Neural cell (in vitro differentiated cells): ENCODE data around the gene C11orf24. TPM values are rescaled to one million over a fixed set of nuclear protein-coding genes. Genes with fewer than 3 reads are reported as not detected.

Source experiments
- H2AFZ ChIP-seq: fragments of 200-600, 300-800 bp; sonication (generic), shearing (Covaris generic); 2 replicates; pipeline ENCODE4 v1.6.0; 2014; ENCODE audit warnings: low read depth, mild to moderate bottlenecking, antibody characterized with exemption, low read length, moderate library complexity
- H3F3A ChIP-seq: fragments of 200-600 bp; shearing (Covaris generic); 2 replicates; pipeline ENCODE4 v1.6.1; 2016; ENCODE audit warnings: mild to moderate bottlenecking, moderate library complexity, mixed read lengths, antibody characterized with exemption, low read length; ENCODE audit not compliant: insufficient read depth, poor library complexity, severe bottlenecking
- H3K27ac ChIP-seq: fragments of 200-600, 300-800 bp; sonication (generic), shearing (Covaris generic); 2 replicates; pipeline ENCODE4 v1.5.1; 2014; ENCODE audit warnings: mild to moderate bottlenecking, low read length, moderate library complexity
- H3K27me3 ChIP-seq: fragments of 300-800, 200-600 bp; sonication (generic), shearing (Covaris generic); 2 replicates; pipeline ENCODE4 v1.6.0; 2014; ENCODE audit warnings: mild to moderate bottlenecking, low read depth, low read length, moderate library complexity; ENCODE audit not compliant: insufficient read depth
- H3K36me3 ChIP-seq: fragments of 300-800, 200-600 bp; sonication (generic), shearing (Covaris generic); 2 replicates; pipeline ENCODE4 v1.5.1; 2014; ENCODE audit warnings: mild to moderate bottlenecking, antibody characterized with exemption, low read length, moderate library complexity; ENCODE audit not compliant: insufficient read depth
- H3K4me2 ChIP-seq: fragments of 300-800, 200-600 bp; sonication (generic), shearing (Covaris generic); 2 replicates; pipeline ENCODE4 v1.6.0; 2014; ENCODE audit warnings: mild to moderate bottlenecking, low read length
- H3K4me3 ChIP-seq: fragments of 300-800, 200-600 bp; sonication (generic), shearing (Covaris generic); 2 replicates; pipeline ENCODE4 v1.5.1; 2014; ENCODE audit warnings: mild to moderate bottlenecking, low read length, moderate library complexity
- H3K79me2 ChIP-seq: fragments of 200-600 bp; shearing (Covaris generic); replicated peaks from 2 replicates; pipeline ENCODE4 v1.6.0; 2014; ENCODE audit warnings: mild to moderate bottlenecking, low read length, moderate library complexity; ENCODE audit not compliant: insufficient read depth
- H3K9ac ChIP-seq: fragments of 300-800, 200-600 bp; sonication (generic), shearing (Covaris generic); 2 replicates; pipeline ENCODE4 v1.6.1; 2016; ENCODE audit warnings: mild to moderate bottlenecking, low read length, mixed read lengths
- H3K9me2 ChIP-seq: fragments of 200-600 bp; shearing (Covaris generic); 2 replicates; pipeline ENCODE4 v1.6.1; 2016; ENCODE audit warnings: mild to moderate bottlenecking, low read length, mixed read lengths; ENCODE audit not compliant: insufficient read depth
- H3K9me3 ChIP-seq: fragments of 200-600, 300-800 bp; sonication (generic), shearing (Covaris generic); 2 replicates; pipeline ENCODE4 v1.6.1; 2016; ENCODE audit warnings: mild to moderate bottlenecking, mixed run types, low read length, moderate library complexity, mixed read lengths
- H4K20me1 ChIP-seq: fragments of 200-600 bp; shearing (Covaris generic); 2 replicates; pipeline ENCODE4 v1.6.1; 2016; ENCODE audit warnings: mild to moderate bottlenecking, mixed run types; ENCODE audit not compliant: insufficient read depth
- EP300 ChIP-seq: fragments of 450-650 bp; conservative IDR thresholded peaks from 2 replicates; pipeline ENCODE4 v1.6.1; 2014; ENCODE audit warnings: antibody characterized with exemption, mild to moderate bottlenecking, moderate library complexity; ENCODE audit not compliant: poor library complexity, severe bottlenecking
- EZH2 ChIP-seq: fragments of 200-600, 300-800 bp; shearing (Covaris generic), sonication (generic); IDR thresholded peaks from 2 replicates; pipeline ENCODE4 v1.6.1; 2014; ENCODE audit warnings: antibody characterized with exemption, low read length, borderline replicate concordance, mild to moderate bottlenecking; ENCODE audit not compliant: insufficient read depth, poor library complexity, severe bottlenecking
- MXI1 ChIP-seq: fragments of 450-650 bp; conservative IDR thresholded peaks from 2 replicates; pipeline ENCODE4 v1.6.1; 2014; ENCODE audit warnings: antibody characterized with exemption, mild to moderate bottlenecking; ENCODE audit not compliant: poor library complexity, severe bottlenecking
- POLR2AphosphoS5 ChIP-seq: IDR thresholded peaks from 2 replicates; pipeline ENCODE4 v1.6.1; 2012
- RAD21 ChIP-seq: fragments of 450-650 bp; conservative IDR thresholded peaks from 2 replicates; pipeline ENCODE4 v1.6.1; 2014; ENCODE audit warnings: antibody characterized with exemption, mild to moderate bottlenecking, moderate library complexity
- SMC3 ChIP-seq: fragments of 450-650 bp; conservative IDR thresholded peaks from 2 replicates; pipeline ENCODE4 v1.6.1; 2014; ENCODE audit warnings: antibody characterized with exemption, mild to moderate bottlenecking, moderate library complexity; ENCODE audit not compliant: poor library complexity
- TAF1 ChIP-seq: IDR thresholded peaks from 2 replicates; pipeline ENCODE4 v1.6.1; 2012; ENCODE audit warnings: low read depth
- polyA plus RNA-seq: library from polyadenylated mRNA; depleted of rRNA; stranded (reverse); fragments of >200 nt; gene quantifications from 2 replicates; pipeline ENCODE4 v1.2.3, GENCODE V29; 2014
- TF ChIP-seq, protein P1 (sequence below): IDR thresholded peaks from 2 replicates; pipeline ENCODE4 v1.6.1; 2012; ENCODE audit warnings: borderline replicate concordance
- TF ChIP-seq, protein P2 (sequence below): fragments of 450-650 bp; IDR thresholded peaks from 2 replicates; pipeline ENCODE4 v1.5.1; 2014; ENCODE audit warnings: antibody characterized with exemption, mild to moderate bottlenecking, moderate library complexity; ENCODE audit not compliant: poor library complexity, severe bottlenecking

The C11orf24 gene
- polyA plus RNA-seq, 1 donor from 2014 or later, result 9.6 TPM

DNA sequence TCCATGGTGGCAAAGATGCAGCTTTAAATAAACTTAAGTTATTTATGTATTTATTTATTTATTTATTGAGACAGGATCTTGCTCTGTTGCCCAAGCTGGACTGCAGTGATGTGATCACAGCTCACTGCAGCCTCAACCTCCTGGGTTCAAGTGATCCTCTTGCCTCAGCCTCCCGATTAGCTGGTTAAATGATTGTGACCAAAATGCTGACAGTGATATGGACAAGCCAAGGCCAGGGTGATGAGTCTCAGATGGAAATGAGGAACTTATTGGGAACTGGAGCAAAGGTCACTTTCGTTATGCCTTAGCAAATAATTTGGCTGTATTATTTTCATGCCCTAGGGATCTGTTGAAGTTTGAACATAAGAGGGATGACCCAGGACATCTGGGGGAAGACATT, 31.3 kb upstream of the C11orf24 start:
- peaks cover 3% of the 10 kb centered on the region for H3K9me3 ChIP-seq
- H3K9ac ChIP-seq, result no peak overlapping the region
- H3K9me2 ChIP-seq, result no peaks in the 10 kb centered on the region
- no peaks in the 10 kb centered on the region for H3K27me3 ChIP-seq
- no peak overlapping the region for H3K27ac ChIP-seq
- no peak for TF ChIP-seq RAD21
- TF ChIP-seq SMC3, result no peak
- no peak overlapping the region for H3K4me3 ChIP-seq
- no peak overlapping the region for H2AFZ ChIP-seq
- H3K36me3 ChIP-seq, result no peaks in the 10 kb centered on the region
- H3F3A ChIP-seq, result no peaks in the 10 kb centered on the region
- no peaks in the 10 kb centered on the region for H4K20me1 ChIP-seq
- no peak overlapping the region for H3K4me2 ChIP-seq
- no peaks in the 10 kb centered on the region for H3K79me2 ChIP-seq

DNA sequence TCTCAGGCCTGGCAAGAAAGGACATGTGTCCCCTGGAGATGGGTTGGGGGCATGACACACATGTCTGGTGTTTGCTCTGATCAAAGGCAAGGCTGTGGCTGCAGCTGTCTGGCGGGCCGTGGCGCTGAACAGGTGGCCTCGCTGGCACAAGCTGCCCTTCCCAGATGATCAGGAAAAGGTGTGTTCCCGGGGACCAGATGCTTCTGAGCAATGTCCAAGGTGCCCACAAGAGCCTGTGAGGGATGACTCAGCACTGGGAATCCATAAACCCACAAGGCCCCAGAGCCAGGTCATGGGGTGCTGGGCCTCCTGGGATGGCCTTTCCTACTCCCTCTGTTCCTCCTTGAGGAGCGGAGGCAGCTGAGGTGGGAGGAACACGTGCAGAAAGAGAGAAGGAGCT, 30.9 kb upstream of the C11orf24 start:
- Histone ChIP-seq H3K27me3 (no peaks in the 10 kb centered on the region), H3K4me3 (no peak overlapping the region), H3K36me3 (no peaks in the 10 kb centered on the region), H3F3A (no peaks in the 10 kb centered on the region), H3K9me3 (peaks cover 3% of the 10 kb centered on the region), H3K4me2 (no peak overlapping the region), H3K9ac (no peak overlapping the region), H3K79me2 (no peaks in the 10 kb centered on the region), H4K20me1 (no peaks in the 10 kb centered on the region), H2AFZ (no peak overlapping the region), H3K27ac (no peak overlapping the region), H3K9me2 (no peaks in the 10 kb centered on the region)
- TF ChIP-seq, protein P1, sequence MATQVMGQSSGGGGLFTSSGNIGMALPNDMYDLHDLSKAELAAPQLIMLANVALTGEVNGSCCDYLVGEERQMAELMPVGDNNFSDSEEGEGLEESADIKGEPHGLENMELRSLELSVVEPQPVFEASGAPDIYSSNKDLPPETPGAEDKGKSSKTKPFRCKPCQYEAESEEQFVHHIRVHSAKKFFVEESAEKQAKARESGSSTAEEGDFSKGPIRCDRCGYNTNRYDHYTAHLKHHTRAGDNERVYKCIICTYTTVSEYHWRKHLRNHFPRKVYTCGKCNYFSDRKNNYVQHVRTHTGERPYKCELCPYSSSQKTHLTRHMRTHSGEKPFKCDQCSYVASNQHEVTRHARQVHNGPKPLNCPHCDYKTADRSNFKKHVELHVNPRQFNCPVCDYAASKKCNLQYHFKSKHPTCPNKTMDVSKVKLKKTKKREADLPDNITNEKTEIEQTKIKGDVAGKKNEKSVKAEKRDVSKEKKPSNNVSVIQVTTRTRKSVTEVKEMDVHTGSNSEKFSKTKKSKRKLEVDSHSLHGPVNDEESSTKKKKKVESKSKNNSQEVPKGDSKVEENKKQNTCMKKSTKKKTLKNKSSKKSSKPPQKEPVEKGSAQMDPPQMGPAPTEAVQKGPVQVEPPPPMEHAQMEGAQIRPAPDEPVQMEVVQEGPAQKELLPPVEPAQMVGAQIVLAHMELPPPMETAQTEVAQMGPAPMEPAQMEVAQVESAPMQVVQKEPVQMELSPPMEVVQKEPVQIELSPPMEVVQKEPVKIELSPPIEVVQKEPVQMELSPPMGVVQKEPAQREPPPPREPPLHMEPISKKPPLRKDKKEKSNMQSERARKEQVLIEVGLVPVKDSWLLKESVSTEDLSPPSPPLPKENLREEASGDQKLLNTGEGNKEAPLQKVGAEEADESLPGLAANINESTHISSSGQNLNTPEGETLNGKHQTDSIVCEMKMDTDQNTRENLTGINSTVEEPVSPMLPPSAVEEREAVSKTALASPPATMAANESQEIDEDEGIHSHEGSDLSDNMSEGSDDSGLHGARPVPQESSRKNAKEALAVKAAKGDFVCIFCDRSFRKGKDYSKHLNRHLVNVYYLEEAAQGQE, result no peak
- no peak for TF ChIP-seq MXI1
- TF ChIP-seq POLR2AphosphoS5, result no peak
- TF ChIP-seq, protein P2, sequence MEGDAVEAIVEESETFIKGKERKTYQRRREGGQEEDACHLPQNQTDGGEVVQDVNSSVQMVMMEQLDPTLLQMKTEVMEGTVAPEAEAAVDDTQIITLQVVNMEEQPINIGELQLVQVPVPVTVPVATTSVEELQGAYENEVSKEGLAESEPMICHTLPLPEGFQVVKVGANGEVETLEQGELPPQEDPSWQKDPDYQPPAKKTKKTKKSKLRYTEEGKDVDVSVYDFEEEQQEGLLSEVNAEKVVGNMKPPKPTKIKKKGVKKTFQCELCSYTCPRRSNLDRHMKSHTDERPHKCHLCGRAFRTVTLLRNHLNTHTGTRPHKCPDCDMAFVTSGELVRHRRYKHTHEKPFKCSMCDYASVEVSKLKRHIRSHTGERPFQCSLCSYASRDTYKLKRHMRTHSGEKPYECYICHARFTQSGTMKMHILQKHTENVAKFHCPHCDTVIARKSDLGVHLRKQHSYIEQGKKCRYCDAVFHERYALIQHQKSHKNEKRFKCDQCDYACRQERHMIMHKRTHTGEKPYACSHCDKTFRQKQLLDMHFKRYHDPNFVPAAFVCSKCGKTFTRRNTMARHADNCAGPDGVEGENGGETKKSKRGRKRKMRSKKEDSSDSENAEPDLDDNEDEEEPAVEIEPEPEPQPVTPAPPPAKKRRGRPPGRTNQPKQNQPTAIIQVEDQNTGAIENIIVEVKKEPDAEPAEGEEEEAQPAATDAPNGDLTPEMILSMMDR, result no peak
- no peak for TF ChIP-seq EZH2
- no peak for TF ChIP-seq RAD21
- no peak for TF ChIP-seq EP300
- TF ChIP-seq SMC3, result no peak
- no peak for TF ChIP-seq TAF1

DNA sequence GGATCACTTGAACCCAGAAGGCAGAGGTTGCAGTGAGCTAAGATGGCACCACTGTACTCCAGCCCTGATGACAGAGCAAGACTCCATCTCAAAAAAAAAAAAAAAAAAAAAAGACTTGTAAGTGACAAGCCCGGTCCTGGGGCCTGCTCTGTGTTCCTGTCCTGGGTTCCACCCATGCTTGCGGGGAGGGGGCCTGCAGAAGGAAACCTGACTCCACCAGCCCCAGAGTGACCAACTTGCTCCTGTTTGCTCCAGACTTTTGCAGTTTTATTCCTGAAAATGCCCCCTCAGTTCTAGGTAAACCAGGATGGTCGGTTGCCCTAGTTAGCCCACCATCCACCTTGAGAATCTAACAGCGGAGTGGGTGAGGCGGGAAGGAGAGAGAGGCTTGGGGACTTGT, 30.5 kb upstream of the C11orf24 start:
- H3F3A ChIP-seq, result no peaks in the 10 kb centered on the region
- no peak overlapping the region for H3K4me2 ChIP-seq
- TF ChIP-seq SMC3 (no peak), RAD21 (no peak), EZH2 (no peak), MXI1 (no peak), TAF1 (no peak), EP300 (no peak), POLR2AphosphoS5 (no peak)
- TF ChIP-seq, protein P1, result no peak
- TF ChIP-seq, protein P2, result no peak
- H4K20me1 ChIP-seq, result no peaks in the 10 kb centered on the region
- H3K4me3 ChIP-seq, result no peak overlapping the region
- no peak overlapping the region for H2AFZ ChIP-seq
- H3K27me3 ChIP-seq, result no peaks in the 10 kb centered on the region
- no peaks in the 10 kb centered on the region for H3K9me2 ChIP-seq
- no peaks in the 10 kb centered on the region for H3K36me3 ChIP-seq
- no peak overlapping the region for H3K27ac ChIP-seq
- no peaks in the 10 kb centered on the region for H3K79me2 ChIP-seq
- H3K9ac ChIP-seq, result no peak overlapping the region
- peaks cover 3% of the 10 kb centered on the region for H3K9me3 ChIP-seq
